ENCODE data around the gene MAX. TPM values are rescaled to one million over a fixed set of nuclear protein-coding genes. Genes with fewer than 3 reads are reported as not detected.

MAX gene
- total and polyA plus RNA-seq, 2 of the 13 experiments (the other 11 are each of a cell fraction or from before 2014, with no cell fraction given), result 28.5 to 29.3 TPM

Small RNAs within 50 kb of the gene (microRNA-seq; reads per million reads assigned to microRNA genes)
- 0.68 reads per million for gene MIR4706

Small RNAs within 50 kb of the gene (small RNA-seq; reads per million reads assigned to genes)
- 0 to 0.10 (median 0) reads per million in 3 experiments for gene MIR4706 (ENCODE audit: insufficient read depth in 2 of 3, insufficient read length in 3 of 3, low read depth in 2 of 3, low replicate concordance in 1 of 3)
- 0 to 0.97 (median 0.41) reads per million in 3 experiments for gene RNU2-14P (ENCODE audit: insufficient read depth in 2 of 3, insufficient read length in 3 of 3, low read depth in 2 of 3, low replicate concordance in 1 of 3)

Other genes with a start within 250 kb of the MAX start
- gene SPTB, start 222.6 kb downstream of the MAX start, total RNA-seq (2016; rRNA removed; fragmentation: Illumina TruSeq; extraction: Trizol), result 0.02 TPM in 1 of 2 replicates, not detected in the other
- gene SPTB, start 222.6 kb downstream of the MAX start, polyA plus RNA-seq (2011; rRNA removed), result 0.01 TPM in 1 of 2 replicates, not detected in the other
- 72.1 and 74.4 TPM in 2 replicates for gene CHURC1, start 188.1 kb downstream of the MAX start, total RNA-seq (2016; rRNA removed; fragmentation: Illumina TruSeq; extraction: Trizol)
- 35.8 and 41.1 TPM in 2 replicates for gene CHURC1, start 188.1 kb downstream of the MAX start, polyA plus RNA-seq (2011; rRNA removed)
- gene GPX2, start 159.8 kb downstream of the MAX start, total RNA-seq (2016; rRNA removed; fragmentation: Illumina TruSeq; extraction: Trizol), result 674 and 839 TPM in 2 replicates
- 417 and 526 TPM in 2 replicates for gene GPX2, start 159.8 kb downstream of the MAX start, polyA plus RNA-seq (2011; rRNA removed)
- 17.2 and 18.5 TPM in 2 replicates for gene RAB15, start 130.2 kb downstream of the MAX start, total RNA-seq (2016; rRNA removed; fragmentation: Illumina TruSeq; extraction: Trizol)
- 7.4 and 12.3 TPM in 2 replicates for gene RAB15, start 130.2 kb downstream of the MAX start, polyA plus RNA-seq (2011; rRNA removed)
- 28.5 and 35.1 TPM in 2 replicates for gene FNTB, start 115.6 kb downstream of the MAX start, total RNA-seq (2016; rRNA removed; fragmentation: Illumina TruSeq; extraction: Trizol)
- 23.6 and 25.5 TPM in 2 replicates for gene FNTB, start 115.6 kb downstream of the MAX start, polyA plus RNA-seq (2011; rRNA removed)

Data from HepG2 (cell line).